ENCODE results near the gene ALDH1B1.
A peak's percentile ranks its signal among the peaks of the same experiment; 100 is the strongest.

Gene ALDH1B1

GRCh38 chr9:38432922-38433510 is 40.5 kb downstream of the ALDH1B1 start:
- TF ChIP-seq CTCF (IDR thresholded peaks at IDR 0.05; ENCODE audit: borderline replicate concordance, insufficient read depth, low read depth, low read length) = peak; percentile 53
- no peak overlapping the region for H3K4me3 ChIP-seq (ENCODE audit: low read depth, low read length)

GRCh38 chr9:38434365-38434764 is 41.9 kb downstream of the ALDH1B1 start:
- TF ChIP-seq CTCF (IDR thresholded peaks at IDR 0.05; ENCODE audit: borderline replicate concordance, insufficient read depth, low read depth, low read length) = no peak
- H3K4me3 ChIP-seq (ENCODE audit: low read depth, low read length) = no peak overlapping the region

DNA sequence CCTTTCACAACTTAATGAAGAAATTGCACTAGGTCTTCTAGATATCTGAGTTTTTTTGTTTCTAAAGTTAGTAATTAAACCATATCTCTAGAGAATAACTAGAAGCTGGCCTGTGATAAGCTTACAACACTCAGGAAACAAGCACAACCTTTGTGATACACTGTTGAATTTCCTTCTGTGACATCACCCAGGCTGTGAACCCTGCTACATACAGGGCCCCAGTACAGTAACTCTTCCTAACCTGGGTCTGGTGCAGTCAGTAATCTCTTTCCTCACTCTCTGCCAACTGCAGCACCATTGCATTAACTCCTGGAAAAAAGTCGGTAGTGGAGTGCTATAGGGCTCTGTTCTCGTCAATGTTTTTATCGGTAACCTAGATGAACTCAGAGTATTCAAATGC is 42.4 kb downstream of the ALDH1B1 start:
- no peak overlapping the region for H3K4me3 ChIP-seq (ENCODE audit: low read depth, low read length)
- no peak for TF ChIP-seq CTCF (IDR thresholded peaks at IDR 0.05; ENCODE audit: borderline replicate concordance, insufficient read depth, low read depth, low read length)

DNA sequence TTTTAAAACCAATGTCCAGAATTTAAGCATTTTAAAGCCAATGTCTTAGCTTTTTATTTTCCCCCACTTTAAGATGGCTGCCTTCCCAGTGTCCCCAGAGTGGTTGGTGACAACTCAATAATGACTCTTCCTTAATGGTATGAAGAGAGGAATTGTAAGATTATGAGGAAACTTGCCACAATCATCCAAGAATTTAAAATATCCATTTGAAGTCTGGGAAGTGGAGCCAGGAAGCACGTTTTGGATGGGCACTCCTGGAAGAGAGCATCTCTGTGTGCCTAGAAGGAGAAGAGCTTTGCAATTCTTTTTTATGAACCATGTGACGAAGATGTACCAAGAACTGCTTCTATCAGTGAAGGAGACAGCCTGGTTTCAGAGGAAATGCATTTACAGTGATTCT is 43.0 kb downstream of the ALDH1B1 start:
- H3K4me3 ChIP-seq (ENCODE audit: low read depth, low read length) = no peak overlapping the region
- TF ChIP-seq CTCF (IDR thresholded peaks at IDR 0.05; ENCODE audit: borderline replicate concordance, insufficient read depth, low read depth, low read length) = no peak

DNA sequence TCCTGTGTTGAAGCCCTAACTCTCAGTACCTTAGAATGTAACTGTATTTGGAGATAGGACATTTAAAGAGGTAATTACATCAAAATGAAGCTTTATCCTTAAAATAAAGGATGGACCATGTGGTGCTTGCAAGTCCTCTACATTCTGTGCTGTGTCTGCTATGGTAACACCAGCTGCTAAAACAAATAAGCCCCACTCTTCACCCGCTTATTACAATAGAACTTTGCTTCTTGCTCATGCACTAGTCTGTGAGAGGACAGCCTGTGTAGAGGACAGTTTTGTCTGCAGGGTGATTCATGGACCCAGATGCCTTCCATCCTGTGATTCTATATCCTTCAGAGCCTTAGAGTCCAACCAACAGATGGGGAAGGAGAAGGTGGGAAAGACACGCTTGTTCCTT is 44.2 kb downstream of the ALDH1B1 start:
- no peak for TF ChIP-seq CTCF (IDR thresholded peaks at IDR 0.05; ENCODE audit: borderline replicate concordance, insufficient read depth, low read depth, low read length)
- no peak overlapping the region for H3K4me3 ChIP-seq (ENCODE audit: low read depth, low read length)

GRCh38 chr9:38437193-38437823 is 44.8 kb downstream of the ALDH1B1 start:
- no peak for TF ChIP-seq CTCF (IDR thresholded peaks at IDR 0.05; ENCODE audit: borderline replicate concordance, insufficient read depth, low read depth, low read length)
- H3K4me3 ChIP-seq (ENCODE audit: low read depth, low read length) = no peak overlapping the region

DNA sequence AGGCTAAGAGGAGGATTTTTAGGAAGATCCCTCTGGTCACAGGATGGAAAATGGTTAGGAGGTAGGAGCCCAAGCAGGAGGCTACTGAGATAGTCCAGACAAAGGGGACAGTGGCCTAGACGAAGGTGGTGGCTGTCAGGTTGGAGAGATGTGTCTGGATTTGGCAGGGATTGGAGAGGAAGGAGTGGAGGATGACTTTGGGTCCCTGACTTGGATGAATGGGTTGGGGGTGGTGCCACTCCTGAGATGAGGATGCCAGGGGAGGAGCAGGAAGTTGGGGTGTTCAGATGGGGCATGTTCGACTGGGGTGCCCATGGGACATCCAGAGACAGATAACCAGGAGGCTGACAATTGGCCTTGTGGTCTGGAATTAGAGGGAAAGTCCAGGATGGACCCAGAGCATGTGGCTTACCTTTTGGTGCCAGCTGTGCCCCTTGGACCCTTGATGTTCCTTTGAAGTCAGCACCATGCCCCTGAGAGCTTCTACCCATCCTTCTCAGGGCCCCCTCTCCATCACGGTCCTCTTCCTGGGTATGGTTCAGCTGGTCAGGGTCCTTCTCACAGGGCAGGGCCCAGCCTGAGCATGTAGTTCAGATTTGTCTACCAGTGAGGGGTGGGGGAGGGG is 46.9 kb downstream of the ALDH1B1 start:
- no peak overlapping the region for H3K4me3 ChIP-seq (ENCODE audit: low read depth, low read length)
- no peak for TF ChIP-seq CTCF (IDR thresholded peaks at IDR 0.05; ENCODE audit: borderline replicate concordance, insufficient read depth, low read depth, low read length)
